HG03039 (cell line): ENCODE results near the gene CBFA2T2.

Experiments used
- ATAC-seq: cut with Tn5 transposase; IDR thresholded peaks from one replicate; pipeline ENCODE4 v1.9.1; 2021; ENCODE audit warnings: mild to moderate bottlenecking, moderate library complexity; ENCODE audit not compliant: unreplicated experiment

CBFA2T2 gene

GRCh38 chr20:33647603-33648395, 157.9 kb downstream of the CBFA2T2 start:
- no peak for ATAC-seq

DNA sequence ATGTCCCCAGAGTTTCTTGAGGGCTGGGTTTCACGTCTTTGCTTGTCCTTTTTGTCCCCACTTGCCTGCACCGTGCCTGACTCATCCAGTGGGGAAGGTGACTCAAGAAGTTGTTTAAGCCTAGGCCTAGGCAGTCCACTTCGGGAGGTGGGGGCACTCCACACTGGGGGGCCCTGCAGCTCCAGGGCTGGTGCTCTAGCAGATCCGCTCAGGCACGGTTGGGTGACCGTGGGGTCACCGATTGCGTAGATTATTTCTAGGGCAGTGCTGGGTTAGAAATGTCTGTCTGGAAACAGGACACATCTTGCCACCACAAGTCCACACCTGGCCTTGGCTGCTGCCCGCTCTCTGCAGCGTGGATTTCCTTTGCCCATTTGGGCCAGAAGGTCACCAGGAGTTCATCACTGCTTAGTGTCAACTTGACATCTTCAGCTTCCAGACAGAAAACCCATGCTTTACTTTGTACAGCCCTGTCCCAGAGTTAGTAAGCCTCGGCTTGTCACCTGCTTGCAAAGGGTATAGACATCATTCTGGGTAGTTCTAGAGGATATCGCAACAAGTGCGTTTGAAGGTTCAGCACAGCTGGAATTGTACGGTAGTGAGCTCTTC, 158.6 kb downstream of the CBFA2T2 start:
- no peak for ATAC-seq

DNA sequence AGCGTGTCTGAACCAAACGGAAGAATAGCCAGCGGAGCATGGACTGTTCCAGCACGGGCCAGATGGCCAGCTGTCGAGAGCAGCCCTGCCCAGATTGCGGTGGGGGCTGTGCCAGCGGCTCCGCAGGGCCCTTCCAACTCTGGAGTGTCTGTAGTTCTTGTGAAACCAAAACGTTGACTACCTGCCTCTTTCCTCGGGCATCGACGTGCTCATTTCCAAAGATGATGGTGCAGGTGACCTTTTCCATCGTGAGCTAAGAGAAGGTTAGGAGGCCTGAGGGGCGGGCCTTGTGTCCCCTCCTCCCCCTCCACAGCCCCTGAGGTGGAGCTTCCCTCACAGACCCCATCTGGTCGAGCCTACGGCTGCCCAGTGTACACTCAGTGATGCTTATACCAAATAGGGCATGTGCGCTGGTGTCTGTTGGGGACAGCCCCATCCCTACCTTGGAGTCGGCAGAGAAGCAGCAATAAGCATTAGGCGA, 159.3 kb downstream of the CBFA2T2 start:
- ATAC-seq, result no peak

DNA sequence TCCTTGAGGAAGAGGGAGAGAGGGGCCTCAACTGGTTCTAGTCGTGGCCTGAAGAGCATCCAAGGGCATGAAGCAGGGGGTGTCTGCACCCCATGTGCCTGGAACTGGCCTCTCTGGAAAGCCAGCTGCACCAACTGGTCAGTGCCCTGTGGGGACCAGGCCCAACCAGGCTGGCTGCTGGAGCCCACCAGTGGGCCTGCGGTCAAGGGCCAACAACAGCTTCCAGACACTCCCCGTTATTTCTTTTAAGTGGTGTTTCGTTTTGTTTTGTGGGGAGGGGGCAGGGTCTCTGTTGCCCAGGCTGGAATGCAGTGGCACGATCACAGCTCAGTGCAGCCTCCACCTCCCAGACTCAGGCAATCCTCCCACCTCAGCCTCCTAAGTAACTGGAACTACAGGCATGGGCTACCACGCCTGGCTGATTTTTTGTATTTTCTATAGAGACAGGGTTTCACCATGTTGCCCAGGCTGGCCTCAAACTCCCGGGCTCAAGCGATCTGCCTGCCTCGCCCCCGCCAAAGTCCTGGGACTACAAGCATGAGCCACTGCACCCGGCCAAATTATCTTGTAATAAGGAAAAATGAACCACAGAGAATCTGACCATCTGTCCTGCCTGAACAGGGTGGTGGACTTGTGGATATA, 160.3 kb downstream of the CBFA2T2 start:
- no peak for ATAC-seq

GRCh38 chr20:33650753-33651561, 161.1 kb downstream of the CBFA2T2 start:
- ATAC-seq, result no peak

DNA sequence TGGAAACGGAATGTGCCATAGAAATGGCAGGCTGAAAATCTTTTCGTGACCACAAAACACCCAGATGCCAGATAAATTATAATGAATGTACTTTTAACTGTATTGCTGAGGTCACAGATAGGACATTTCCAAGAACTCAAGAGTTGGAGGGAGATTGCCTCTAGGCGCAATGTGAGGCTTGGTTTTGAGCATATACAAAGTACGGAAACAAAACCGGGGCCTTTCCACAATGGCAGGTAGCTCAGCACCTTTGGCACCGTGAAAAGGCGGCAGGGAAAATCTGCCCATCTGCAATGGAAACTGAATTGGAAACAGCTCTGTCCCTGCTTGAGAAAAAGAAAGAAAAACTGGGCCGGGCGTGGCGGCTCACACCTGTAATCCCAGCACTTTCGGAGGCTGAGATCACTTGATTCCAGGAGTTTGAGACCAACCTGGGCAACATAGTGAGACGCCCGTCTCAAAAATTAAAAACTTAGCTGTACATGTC, 161.7 kb downstream of the CBFA2T2 start:
- ATAC-seq, result no peak

DNA sequence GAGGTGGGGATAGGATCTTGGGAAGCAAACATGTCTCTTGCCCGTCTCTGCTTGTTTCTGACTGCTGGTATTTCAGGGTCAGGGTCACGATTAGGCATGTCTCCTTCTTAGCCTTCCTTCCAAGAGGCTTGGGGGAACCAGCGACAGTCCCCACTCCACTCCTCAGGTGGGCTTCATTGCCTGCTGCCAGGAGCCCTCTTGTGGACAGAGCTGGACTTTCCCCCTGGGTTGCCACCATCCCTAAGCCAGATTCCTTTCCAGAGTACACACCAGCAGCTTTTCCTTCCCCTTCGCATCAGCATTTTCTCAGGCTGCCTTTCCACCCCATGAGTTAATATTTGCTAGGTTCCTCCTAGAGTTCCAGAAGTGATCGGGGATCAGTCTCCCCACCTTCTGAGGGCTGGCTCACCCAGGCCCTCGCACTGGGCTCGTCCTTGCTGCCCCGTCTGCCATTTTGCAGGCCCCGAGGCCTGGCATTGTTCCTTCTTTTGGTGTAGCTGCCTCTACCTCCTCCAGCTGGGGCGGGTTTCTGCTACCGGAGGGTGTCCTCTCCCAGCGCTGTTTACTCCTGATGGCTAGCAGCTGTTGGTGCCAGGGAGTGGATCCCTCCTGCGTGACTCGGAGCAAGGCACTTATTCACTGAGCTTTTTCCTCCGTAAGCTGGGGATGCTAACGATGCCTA, 163.5 kb downstream of the CBFA2T2 start:
- ATAC-seq, result no peak

DNA sequence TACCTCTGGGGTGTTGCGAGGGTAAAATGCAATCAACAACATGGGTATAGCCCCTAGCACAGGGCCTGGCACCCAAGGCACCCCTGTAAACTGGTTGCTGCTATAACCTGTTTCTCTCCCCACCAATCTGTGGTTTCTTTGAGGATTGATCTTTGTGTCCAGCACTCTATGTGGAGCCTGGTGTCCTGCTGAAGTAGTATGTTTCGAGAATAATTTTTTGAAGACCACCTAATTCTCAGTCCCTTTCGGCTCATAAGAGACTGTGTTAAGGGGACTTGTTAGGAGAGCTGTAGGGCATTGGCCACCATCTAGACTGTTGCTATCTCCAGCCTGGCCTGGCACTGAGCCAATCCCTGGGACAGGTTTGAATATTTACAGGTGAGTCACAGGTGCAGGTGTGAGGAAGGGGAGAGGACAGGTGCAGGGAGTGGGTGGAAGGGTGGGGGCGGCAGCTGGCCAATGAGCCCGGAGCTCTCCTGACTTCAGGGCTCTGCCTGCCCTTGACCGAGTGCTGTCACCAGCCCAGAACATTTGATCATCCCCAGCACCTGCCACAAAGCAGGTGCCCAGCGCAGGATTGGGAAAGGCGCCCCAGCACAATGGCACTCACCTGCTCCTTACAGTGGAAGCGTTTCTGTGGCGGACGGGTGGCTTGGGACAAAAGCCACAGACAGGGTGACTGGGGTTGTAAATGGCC, 164.2 kb downstream of the CBFA2T2 start:
- no peak for ATAC-seq

- ATAC-seq, result no peak
These were observed 164.8 kb downstream of the CBFA2T2 start for GRCh38 chr20:33654680-33655161.

GRCh38 chr20:33655164-33655563, 165.3 kb downstream of the CBFA2T2 start:
- ATAC-seq, result no peak

DNA sequence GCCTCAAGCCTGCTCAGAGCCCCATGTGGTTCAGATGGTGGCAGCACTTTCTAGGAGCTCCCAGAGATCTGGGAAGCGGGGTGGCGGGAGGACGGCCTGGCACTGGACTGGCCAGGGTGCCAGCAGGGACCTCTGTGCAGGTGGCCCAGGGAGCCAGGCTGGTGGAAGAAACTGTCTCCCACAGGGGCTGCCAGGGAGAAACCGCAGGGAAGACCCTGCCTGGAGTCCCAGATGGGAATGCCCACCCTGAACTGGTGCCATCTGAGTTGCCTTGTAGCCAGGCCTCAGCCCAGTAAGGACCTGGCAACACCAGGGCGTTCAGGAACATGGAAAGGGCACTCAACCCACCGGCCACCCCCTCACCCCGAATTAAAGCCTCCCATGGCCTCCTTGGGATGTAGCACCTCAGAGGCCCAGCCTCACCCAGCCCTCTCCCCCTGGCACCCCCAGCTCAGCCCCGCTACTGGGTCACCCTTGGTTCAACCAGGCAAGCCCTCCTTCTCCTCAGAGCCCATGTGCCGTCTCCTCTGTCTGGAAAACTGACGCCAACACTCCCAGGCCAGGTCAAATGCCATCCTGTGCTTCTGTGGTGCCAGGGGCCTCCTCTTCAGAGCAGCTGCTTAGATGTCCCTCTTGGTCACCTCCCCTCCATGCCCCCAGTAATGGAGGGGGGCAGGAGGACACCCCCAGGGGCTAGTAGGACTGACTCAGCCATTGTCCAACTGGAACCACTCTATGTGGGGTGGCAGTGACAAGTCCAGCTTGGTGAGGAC, 166.3 kb downstream of the CBFA2T2 start:
- no peak for ATAC-seq

DNA sequence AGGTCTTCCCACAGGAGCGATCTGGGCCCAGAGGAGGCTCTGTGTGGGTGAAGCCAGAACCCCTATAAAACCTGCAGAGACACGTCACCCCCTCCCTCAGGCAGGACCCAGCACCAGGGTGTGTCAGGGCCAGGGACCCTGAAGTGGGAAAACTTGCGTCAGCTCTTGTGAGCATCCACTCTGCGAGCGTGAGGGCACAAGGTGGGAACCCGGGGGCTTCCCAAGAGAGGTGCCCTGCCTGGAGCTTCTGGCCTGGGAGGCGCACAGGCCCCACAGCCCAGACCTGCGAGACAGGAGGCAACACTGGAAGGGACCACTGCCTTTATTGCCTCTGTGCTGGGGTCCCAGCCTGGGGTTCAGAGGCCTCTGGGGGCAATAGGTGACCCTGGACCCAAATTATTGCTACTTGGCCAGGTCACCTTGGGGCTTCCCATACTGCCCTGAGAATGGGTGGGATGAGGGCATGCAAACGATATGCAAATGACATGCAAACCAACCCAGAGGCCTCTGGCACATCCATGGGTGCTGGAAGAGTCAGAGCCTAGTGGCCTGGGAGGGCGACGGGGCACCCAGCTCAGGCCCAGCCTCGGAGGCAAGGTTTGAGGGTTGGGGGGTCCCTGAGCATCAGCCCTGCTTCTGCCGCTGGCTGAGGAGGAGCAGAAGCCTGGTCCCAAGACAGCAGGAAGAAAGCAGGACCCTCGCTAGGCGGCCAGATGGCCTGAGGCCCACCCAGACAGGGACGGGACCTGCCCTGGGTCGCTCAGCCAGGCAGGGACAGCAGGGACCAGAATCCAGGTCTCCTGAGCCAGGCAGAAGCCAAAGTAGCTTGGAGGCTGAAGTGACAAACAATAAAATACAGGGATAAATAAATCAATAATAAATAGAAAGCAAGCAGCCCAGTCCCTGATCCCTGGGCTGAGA, 167.1 kb downstream of the CBFA2T2 start:
- ATAC-seq, result no peak

DNA sequence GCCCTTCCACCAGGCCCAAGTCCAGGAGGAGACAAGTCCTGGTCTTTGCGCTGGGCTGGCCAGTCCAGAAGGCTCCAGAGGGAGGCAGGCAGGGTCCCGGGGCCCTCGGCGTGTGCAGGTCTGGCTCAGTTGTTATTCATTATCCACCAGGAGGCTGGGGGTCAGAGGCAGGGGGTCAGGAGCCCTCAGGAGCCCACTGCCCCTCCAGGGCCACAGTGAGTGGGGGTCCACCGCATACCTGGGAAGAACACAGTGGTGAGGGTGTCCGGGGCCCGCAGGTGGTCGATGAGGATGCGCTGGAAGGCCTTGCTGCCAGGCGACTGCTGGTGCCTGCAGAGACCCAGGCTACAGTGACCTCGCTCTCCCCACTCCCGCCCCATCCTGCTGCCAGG, 167.8 kb downstream of the CBFA2T2 start:
- no peak for ATAC-seq

- ATAC-seq, result no peak
These were observed 168.6 kb downstream of the CBFA2T2 start for GRCh38 chr20:33658510-33658909.

GRCh38 chr20:33658929-33659328, 169.0 kb downstream of the CBFA2T2 start:
- ATAC-seq, result no peak

- ATAC-seq, result no peak
These were observed 169.6 kb downstream of the CBFA2T2 start for GRCh38 chr20:33659341-33660034.

DNA sequence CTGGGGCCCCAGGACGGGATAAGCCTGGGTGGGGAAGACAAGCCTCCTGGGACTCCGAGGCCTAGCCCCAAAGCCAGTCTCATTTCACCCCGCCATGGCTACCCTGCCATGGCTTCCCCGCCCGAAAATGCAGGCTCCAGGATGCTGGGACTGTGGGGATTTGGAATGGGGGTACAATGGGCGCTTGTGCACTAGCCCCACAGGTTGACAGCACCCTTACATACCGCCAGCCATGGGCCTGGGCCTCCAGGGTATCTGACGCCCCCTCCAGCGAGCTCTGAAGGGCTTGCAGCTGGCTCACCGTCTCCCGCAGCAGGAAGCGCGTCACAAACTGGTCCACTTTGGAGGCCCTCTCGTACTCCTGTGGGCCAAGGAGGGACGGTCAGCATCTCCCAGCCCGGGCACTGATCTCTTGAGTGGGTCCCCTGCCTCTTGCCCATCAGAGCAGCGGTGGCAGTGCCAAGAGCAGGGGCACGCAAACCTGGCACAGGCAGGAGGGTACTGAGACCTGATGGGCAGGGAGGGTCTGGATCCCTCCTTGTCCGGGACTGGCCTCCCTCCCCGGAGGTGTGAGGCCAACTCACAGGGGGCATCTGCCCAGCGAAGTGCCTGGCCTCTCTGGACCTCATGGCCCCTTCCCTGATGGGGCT, 170.3 kb downstream of the CBFA2T2 start:
- no peak for ATAC-seq
